Tibial nerve (tissue), 3 donors: ENCODE data around the gene RCSD1.

Experiments used
- POLR2A ChIP-seq, 2 donors: fragments of 450-650 bp; IDR thresholded peaks; one replicate each; pipeline ENCODE4 v1.6.1; 2017; ENCODE audit warnings: antibody characterized with exemption in 2 of 2, mild to moderate bottlenecking in 2 of 2, moderate library complexity in 2 of 2
- TF ChIP-seq, protein P1 (sequence below), 5 experiments: fragments of 200-600 bp in 3 of 5; fragments of 450-650 bp in 2 of 5; sonication (generic) in 3 of 5; IDR thresholded peaks; one replicate each; pipeline ENCODE4 v1.5.1; 2016 to 2019; ENCODE audit warnings: antibody characterized with exemption in 5 of 5, mild to moderate bottlenecking in 3 of 5, moderate library complexity in 2 of 5

- TF ChIP-seq, protein P1, sequence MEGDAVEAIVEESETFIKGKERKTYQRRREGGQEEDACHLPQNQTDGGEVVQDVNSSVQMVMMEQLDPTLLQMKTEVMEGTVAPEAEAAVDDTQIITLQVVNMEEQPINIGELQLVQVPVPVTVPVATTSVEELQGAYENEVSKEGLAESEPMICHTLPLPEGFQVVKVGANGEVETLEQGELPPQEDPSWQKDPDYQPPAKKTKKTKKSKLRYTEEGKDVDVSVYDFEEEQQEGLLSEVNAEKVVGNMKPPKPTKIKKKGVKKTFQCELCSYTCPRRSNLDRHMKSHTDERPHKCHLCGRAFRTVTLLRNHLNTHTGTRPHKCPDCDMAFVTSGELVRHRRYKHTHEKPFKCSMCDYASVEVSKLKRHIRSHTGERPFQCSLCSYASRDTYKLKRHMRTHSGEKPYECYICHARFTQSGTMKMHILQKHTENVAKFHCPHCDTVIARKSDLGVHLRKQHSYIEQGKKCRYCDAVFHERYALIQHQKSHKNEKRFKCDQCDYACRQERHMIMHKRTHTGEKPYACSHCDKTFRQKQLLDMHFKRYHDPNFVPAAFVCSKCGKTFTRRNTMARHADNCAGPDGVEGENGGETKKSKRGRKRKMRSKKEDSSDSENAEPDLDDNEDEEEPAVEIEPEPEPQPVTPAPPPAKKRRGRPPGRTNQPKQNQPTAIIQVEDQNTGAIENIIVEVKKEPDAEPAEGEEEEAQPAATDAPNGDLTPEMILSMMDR (IDR thresholded peaks at IDR 0.05) = no peak
- TF ChIP-seq POLR2A (IDR thresholded peaks at IDR 0.05) = no peak
Observed at GRCh38 chr1:167665469-167665868, 35.4 kb downstream of the RCSD1 start.
